Measurements from ENCODE around the gene RYR3. TPM values are rescaled to one million over a fixed set of nuclear protein-coding genes. Genes with fewer than 3 reads are reported as not detected.

The RYR3 gene
- total RNA-seq, 4 donors from 2014 or later = 0.38 to 1.8 (median 1.2) TPM

GRCh38 chr15:33660151-33660550 lies 349.4 kb downstream of the RYR3 start:
- WGBS, 2 donors = 91 to 94% methylated on average over 16 of the region's 16 CpGs
- intact Hi-C loops (cut with DNase I; ENCODE audit: low total_unique reads) = no loop called here
- DNase-seq (ENCODE audit: low spot score in 2 of 2) = no peak
- no peak overlapping the region for H3K4me3 ChIP-seq (ENCODE audit: low read depth, poor library complexity, severe bottlenecking)
- TF ChIP-seq POLR2A (IDR thresholded peaks at IDR 0.05) (no peak), CTCF (IDR thresholded peaks at IDR 0.05) (no peak)

GRCh38 chr15:33662014-33662413 lies 351.2 kb downstream of the RYR3 start:
- 92% methylated on average over 14 of the region's 14 CpGs for WGBS, 2 donors
- H3K4me3 ChIP-seq (ENCODE audit: low read depth, poor library complexity, severe bottlenecking) = no peak overlapping the region
- TF ChIP-seq POLR2A (IDR thresholded peaks at IDR 0.05) (no peak), CTCF (IDR thresholded peaks at IDR 0.05) (no peak)
- intact Hi-C loops (cut with DNase I; ENCODE audit: low total_unique reads) = no loop called here
- DNase-seq (ENCODE audit: low spot score in 2 of 2) = no peak

- DNase-seq (ENCODE audit: low spot score in 2 of 2) = no peak
- intact Hi-C loops (cut with DNase I; ENCODE audit: low total_unique reads) = no loop called here
- no peak overlapping the region for H3K4me3 ChIP-seq (ENCODE audit: low read depth, poor library complexity, severe bottlenecking)
- TF ChIP-seq CTCF (IDR thresholded peaks at IDR 0.05) = no peak
- TF ChIP-seq POLR2A (IDR thresholded peaks at IDR 0.05) = no peak
- WGBS, 2 donors = 89 to 90% methylated on average over 2 of the region's 2 CpGs
These were observed 354.2 kb downstream of the RYR3 start for GRCh38 chr15:33664947-33665346.

- 54 to 56% methylated on average over 3 of the region's 3 CpGs for WGBS, 2 donors
- intact Hi-C loops (cut with DNase I; ENCODE audit: low total_unique reads) = no loop called here
- DNase-seq (ENCODE audit: low spot score in 2 of 2) = no peak
- H3K4me3 ChIP-seq (ENCODE audit: low read depth, poor library complexity, severe bottlenecking) = no peak overlapping the region
- TF ChIP-seq POLR2A (IDR thresholded peaks at IDR 0.05) = no peak
- TF ChIP-seq CTCF (IDR thresholded peaks at IDR 0.05) = no peak
These were observed 359.8 kb downstream of the RYR3 start for GRCh38 chr15:33670567-33670966.

GRCh38 chr15:33671456-33671855 lies 360.7 kb downstream of the RYR3 start:
- intact Hi-C loops (cut with DNase I; ENCODE audit: low total_unique reads) = no loop called here

More at GRCh38 chr15:33671456-33671855, 360.7 kb downstream of the RYR3 start:
- H3K4me3 ChIP-seq (ENCODE audit: low read depth, poor library complexity, severe bottlenecking) = no peak overlapping the region
- 77 to 80% methylated on average over 5 of the region's 5 CpGs for WGBS, 2 donors
- DNase-seq (ENCODE audit: low spot score in 2 of 2) = no peak
- TF ChIP-seq POLR2A (IDR thresholded peaks at IDR 0.05) = no peak
- TF ChIP-seq CTCF (IDR thresholded peaks at IDR 0.05) = no peak

All from lower leg skin (tissue), 4 donors.